Suppressor macrophage treated with lipopolysaccharide for 1 hour (primary cell): ENCODE results near the gene MAN1C1.
A peak's percentile ranks its signal among the peaks of the same experiment; 100 is the strongest.

ENCODE experiments used
- DNase-seq, 3 donors: peaks; one replicate each; pipeline ENCODE4 v3.0.0-alpha.2; 2020 to 2022

Gene MAN1C1

DNA sequence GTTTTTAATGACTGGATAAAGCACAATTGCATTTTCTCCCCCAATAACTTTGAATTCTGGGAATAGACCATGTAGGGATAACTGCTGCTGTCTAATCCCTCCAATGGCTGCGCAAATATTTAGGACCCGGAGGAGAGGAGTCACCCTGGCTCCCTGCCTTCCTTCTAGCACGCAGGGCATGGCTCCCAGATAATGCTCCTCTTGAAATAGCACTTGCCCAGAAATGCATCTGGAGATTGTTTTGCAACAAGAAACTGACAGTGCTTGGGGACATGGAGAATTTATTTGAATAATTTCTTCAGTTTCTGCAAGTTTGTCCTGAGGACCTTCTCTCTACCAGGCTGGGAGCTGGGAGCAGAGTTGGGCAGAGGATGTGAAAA is 83.5 kb downstream of the MAN1C1 start:
- DNase-seq, result no peak

DNA sequence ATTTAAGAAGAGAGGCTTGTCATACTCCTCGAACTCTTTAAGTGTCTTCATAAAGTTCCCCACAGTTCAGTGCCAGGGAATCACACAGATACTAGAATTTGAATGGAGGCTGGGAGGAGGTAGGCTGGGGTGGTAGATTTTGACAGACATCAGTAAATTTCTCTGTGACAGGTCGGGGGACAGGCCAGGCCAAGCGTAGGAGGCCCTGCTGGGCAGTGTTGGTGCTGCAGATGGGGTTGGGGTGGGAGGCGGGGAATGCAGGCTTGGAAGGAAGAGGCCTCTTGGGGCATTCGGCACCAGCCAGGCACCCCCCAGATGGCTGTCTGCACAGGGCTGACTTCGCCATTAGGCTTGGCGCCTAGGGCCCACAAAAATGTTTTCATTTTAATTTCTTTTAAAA is 84.0 kb downstream of the MAN1C1 start:
- DNase-seq, result no peak

- no peak for DNase-seq
These were observed 84.6 kb downstream of the MAN1C1 start for GRCh38 chr1:25701030-25701785.

DNA sequence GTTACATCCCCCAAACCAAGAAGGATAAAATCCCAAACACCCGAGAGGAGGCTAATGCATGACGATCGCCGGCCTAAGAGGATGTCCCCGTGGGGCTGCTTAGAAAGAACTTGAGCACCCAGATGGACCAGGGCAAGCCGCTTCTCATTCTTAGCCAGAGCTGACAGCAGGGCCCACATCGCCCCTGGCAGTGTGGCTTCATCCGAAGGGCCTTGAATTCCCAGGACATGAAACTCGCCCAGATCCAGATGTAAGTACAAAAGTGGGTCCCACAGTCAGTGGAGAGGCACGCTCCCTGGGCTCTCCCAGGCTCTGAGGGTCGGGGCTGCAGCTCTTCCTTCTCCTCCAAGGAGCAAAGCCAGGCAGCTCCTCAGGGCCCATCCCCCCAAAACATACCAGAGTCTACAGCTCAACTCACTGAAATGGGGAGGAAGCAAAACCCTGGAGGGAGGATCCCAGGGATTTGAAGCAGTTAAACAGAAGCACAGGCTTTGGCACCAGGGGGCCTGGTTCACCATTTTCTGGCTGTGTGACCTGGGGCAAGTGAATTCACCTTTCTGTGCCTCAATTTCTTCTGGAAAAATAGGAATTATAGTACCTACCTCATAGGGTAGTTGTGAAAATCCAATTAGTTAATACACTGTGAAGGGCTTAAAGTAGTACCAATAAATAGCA is 85.6 kb downstream of the MAN1C1 start:
- no peak for DNase-seq

GRCh38 chr1:25703041-25703440 is 86.5 kb downstream of the MAN1C1 start:
- DNase-seq, result no peak

- DNase-seq, result no peak
These were observed 87.2 kb downstream of the MAN1C1 start for GRCh38 chr1:25703671-25704266.

GRCh38 chr1:25704267-25704691 is 87.7 kb downstream of the MAN1C1 start:
- peak; percentile 52 to 63 (median 60) for DNase-seq

DNA sequence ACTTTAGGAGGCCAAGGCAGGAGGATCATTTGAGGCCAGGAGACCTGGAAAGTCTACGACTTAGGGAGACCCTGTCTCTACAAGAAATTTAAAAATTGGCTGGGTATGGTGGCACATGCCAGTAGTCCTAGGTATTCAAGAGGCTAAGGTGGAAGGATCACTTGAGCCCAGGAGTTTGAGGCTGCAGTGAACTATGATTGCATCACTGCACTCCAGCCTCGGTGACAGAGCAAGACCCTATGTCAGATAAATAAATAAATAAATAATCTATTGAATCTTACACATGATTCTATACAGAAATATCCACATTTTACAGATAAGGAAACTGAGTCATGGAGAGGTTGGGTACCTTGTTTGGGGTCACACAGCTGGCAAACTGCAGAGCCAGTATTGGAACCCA is 89.1 kb downstream of the MAN1C1 start:
- no peak for DNase-seq

GRCh38 chr1:25706146-25707089 is 89.8 kb downstream of the MAN1C1 start:
- DNase-seq, result peak in 2 of 3 donors; percentile 18 to 26

DNA sequence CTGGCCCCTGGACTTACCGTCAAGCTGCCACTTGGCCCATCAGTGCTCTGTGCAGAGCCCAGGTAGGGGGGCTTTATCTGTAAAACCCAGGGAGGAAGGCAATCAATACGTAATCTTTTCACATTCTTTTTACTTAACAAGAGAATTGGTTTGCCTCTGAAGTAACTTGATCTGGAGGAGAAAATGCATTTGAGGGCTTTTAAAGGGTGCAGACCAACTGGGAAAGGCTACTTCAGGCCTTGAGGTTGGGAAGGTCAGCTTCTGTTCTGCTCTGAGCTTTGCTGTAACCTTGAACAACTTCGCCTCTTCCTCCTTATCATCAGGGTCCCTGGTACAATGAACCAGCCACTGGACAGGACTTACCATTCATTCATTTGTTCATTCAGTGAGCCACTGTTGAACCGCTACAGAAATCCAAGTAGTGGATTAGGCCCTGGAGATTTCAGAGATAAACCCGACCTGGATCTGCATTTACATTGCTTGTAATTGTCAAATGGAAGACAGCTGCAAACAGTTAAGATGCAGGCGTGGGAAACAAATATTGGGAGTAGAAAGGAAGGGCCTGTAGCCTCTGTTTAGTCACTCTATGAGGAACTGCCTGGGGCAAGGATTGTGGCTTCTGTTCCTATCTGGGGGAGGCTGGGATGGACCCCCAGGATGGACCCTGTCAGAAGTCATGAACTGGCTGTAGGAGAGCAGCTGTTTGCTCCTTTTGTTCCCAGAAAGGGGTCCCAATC is 90.9 kb downstream of the MAN1C1 start:
- DNase-seq, result no peak

DNA sequence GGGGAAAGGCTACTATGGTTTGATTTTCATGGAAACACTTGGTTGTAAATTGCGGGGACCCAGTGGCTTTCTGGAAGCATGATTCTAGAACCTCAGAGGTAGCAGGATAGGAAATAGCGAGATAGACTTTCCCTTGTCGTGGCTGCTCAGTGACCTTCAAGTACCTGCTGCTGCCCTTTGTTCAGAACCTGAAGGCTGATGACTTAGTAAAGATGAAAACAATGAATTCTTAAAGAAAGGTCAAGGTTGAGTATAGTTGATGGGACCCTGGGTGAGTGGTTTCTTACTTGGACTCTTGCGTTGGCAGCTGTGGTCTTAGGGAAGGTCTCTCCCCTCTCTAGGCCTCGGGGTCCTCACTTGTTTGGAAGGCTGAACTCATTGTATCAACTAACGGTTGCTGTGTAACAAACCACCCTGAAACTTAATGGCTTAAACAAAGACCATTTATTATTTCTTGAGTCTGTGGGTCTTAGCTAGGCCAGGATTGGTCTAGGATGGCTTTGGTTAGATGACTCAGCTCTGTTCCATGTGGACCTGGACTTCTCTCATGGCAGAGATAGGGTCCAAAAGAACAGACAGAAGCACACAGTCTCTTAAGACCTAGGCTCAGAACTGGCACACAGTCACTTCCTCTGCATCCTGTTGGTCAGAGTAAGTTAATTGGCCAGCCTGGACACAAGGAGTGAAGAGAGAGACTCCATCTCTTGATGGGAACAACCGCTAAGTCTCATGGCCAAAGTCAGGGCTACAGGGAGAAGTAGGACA is 94.2 kb downstream of the MAN1C1 start:
- DNase-seq, result no peak

DNA sequence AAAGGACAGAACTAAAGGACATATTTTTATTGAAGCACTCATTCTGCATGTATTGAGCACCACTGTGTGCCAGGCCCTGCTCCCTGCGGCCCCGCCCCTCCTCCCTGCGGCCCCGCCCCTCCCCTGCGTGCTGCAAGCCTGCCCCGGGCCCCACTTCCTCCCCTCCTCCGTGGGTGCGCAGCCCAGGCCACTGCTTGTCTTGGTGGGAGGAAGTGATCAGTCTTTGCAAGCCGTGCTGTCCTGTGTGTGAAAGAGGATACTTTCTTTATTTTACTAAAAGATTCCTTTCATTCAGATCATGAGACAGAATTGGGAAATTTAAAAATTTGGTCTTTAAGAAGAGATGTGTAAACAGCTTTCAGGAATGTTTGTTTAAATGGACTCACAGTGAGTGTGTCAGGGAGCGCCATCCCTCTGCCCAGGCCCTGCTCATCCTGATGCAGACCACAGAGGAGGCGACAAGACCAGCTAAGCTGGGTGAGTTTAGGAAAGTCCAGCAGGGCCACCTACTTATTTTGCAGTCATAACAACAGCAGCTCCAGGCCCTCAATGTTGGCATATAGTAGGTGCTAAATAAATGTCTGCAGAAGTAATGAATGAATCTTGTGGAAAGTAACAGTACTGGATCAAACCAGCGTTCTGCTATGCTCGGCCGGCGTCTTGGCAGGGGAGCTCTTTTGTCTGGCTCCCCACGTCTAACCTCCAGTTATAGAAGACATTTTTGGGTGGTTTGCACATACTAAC is 95.1 kb downstream of the MAN1C1 start:
- DNase-seq, result peak; percentile 61 to 86 (median 70)

DNA sequence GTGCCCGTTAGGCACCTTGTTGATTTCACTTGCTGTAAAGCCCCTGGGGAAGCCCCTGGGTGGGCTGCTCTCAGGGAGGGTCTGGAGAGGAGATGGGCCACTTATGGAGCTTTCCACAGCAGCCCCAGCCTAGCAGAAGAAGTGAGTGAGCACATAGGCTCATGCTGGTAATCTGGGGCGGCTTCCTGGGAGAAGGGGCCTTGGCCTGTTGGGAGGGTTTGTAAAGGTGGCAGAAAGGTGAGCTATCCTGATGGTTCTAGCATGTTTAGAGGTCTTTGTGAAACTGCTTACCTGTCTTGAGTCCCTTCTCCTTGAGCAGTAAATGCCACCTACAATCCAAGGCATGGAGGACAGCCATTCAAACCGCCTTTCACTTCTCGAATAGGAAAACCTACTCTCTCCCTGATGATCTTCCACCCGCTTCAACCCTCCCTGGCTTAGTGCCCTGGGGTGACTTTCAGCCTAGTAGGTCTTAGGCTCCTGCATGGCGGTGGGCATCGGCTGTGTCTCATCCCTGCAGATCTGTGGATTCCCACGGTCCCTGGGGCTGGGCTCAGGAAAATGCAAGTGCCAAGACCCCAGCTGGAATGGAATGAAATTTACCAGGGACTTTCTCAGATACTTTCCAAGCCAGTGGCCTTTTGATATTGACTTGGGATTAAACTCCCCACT is 95.8 kb downstream of the MAN1C1 start:
- DNase-seq, result no peak

DNA sequence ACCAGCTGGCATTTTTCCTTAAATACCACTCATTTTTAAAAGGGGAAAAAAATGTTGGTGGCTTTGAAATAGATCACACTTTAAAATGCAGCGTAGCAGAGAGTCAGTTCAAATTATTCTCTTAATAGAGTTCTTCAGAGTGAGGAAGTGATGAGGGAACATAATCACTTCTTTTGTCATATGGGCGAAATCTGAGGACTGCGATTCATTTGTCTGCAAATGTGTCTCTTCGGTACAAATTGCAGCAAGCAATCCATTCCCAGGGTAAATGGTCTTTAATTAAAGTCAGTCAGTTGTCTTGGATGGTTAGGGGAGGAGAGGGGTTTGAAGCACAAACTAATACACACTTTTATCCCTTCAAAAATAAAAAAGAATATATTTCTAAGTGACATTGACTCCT is 97.4 kb downstream of the MAN1C1 start:
- no peak for DNase-seq

DNA sequence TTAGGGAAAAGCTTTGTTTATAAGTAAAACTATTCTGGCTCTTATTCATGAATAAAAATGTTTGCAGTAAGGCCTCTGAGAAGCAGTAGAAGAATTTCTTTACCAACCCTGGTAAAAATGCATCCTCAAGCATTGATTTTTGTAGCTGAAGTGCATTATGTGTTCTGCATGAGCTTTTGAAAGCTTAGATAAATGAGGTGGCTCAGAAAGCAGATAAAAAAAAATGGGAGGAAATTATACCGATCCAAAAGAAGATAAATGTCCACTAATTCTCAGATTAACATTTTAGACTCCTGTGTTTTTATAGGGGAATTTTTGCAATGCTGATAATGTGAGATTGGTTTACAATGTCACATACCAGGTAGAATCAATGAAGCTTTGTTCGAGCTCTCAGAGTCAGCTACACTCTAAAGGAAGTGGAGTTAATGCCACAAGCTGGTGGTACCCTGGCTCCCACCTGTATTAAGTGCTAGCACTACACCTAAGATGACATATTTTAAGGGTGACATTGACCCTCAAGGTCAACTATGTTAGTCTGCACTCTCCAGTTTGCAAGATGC is 97.9 kb downstream of the MAN1C1 start:
- no peak for DNase-seq

- DNase-seq, result peak; percentile 47 to 55 (median 52)
These were observed 99.3 kb downstream of the MAN1C1 start for GRCh38 chr1:25715888-25716287.

DNA sequence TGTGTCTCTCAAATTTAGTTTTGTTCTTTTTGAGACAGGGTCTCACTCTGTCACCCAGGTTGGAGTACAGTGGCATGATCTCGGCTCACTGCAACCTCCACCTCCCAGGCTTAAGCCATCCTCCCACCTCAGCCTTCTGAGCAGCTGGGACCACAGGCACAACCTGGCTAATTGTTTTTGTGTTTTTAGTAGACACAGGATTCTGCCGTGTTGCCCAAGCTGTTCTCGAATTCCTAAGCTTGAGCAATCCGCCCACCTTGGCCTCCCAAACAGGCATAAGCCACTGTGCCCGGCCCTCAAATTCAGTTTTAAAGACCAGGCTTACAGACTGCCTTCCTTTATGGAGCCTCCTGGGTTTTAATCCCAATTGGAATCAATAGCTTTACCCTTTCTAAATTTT is 99.7 kb downstream of the MAN1C1 start:
- DNase-seq, result peak in 1 of 3 donors; percentile 22

GRCh38 chr1:25718732-25719131 is 102.1 kb downstream of the MAN1C1 start:
- DNase-seq, result no peak

- no peak for DNase-seq
These were observed 104.0 kb downstream of the MAN1C1 start for GRCh38 chr1:25720624-25721023.
